Esophagus squamous epithelium (tissue), 4 donors: Measurements from ENCODE around the gene KCNQ1.

Source experiments
- POLR2A ChIP-seq, 4 donors: fragments of 450-650 bp; IDR thresholded peaks; one replicate each; pipeline ENCODE4 v1.6.1; 2017; ENCODE audit warnings: antibody characterized with exemption in 4 of 4, mild to moderate bottlenecking in 4 of 4, moderate library complexity in 3 of 4
- TF ChIP-seq, protein P1 (sequence below), 6 experiments: fragments of 450-650 bp in 4 of 6; fragments of 200-600 bp in 2 of 6; sonication (generic) in 2 of 6; IDR thresholded peaks; one replicate each; pipeline ENCODE4 v1.5.1; 2016 to 2019; ENCODE audit warnings: antibody characterized with exemption in 6 of 6, mild to moderate bottlenecking in 4 of 6, moderate library complexity in 4 of 6

DNA sequence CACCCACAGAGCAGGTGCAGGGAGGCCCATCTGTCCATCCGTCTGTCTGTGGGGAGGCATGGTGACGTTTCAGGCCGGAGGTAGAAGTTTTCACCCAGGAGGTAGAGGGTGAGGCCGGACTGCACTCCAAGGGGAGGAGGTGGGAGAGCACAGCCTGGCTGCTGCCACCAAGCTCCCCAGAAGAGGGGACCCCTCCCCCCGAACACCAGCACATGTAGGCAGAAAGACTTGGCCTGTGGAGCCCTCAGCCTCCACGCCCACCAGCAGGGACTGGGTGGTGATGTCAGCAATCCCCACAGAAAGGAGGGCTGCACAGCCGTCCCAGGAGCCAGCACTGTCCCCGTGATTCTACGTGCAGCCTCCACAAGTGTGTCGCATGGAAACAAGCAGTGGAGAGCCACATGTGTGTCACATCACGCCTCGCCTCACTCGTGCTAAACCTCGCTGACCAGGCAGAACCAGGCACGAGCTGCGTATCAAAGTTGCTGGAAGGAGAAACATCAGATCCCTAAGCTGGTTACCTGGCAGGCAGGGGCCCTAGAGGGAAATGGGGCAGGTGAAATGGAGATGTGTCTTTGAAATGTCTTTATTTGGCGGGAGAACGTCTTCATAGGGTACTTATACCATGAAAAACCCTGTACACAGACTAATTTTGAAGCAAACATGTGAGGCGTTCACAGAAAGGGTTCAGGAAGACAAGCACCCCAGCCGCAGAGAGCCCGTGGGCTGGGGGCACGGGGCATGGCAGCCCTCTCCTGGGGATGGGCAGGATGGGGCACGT, 391.7 kb downstream of the KCNQ1 start:
- TF ChIP-seq, protein P1, sequence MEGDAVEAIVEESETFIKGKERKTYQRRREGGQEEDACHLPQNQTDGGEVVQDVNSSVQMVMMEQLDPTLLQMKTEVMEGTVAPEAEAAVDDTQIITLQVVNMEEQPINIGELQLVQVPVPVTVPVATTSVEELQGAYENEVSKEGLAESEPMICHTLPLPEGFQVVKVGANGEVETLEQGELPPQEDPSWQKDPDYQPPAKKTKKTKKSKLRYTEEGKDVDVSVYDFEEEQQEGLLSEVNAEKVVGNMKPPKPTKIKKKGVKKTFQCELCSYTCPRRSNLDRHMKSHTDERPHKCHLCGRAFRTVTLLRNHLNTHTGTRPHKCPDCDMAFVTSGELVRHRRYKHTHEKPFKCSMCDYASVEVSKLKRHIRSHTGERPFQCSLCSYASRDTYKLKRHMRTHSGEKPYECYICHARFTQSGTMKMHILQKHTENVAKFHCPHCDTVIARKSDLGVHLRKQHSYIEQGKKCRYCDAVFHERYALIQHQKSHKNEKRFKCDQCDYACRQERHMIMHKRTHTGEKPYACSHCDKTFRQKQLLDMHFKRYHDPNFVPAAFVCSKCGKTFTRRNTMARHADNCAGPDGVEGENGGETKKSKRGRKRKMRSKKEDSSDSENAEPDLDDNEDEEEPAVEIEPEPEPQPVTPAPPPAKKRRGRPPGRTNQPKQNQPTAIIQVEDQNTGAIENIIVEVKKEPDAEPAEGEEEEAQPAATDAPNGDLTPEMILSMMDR (IDR thresholded peaks at IDR 0.05): no peak
- TF ChIP-seq POLR2A (IDR thresholded peaks at IDR 0.05): no peak
